Suprapubic skin (tissue), 4 donors: ENCODE measurements around the gene TOR2A. TPM values are rescaled to one million over a fixed set of nuclear protein-coding genes. Genes with fewer than 3 reads are reported as not detected.

Experiments
- DNase-seq, 2 donors: peaks; one replicate each; pipeline ENCODE4 v3.0.0-alpha.2; 2019; ENCODE audit warnings: low spot score in 2 of 2
- H3K27ac ChIP-seq: fragments of 200-600 bp; sonication (generic); one replicate; pipeline ENCODE4 v1.5.1; 2019
- H3K27me3 ChIP-seq: fragments of 200-600 bp; sonication (generic); one replicate; pipeline ENCODE4 v1.5.1; 2019
- H3K36me3 ChIP-seq: fragments of 200-600 bp; sonication (generic); one replicate; pipeline ENCODE4 v1.5.1; 2019
- H3K4me1 ChIP-seq: fragments of 200-600 bp; sonication (generic); one replicate; pipeline ENCODE4 v1.5.1; 2019
- H3K4me3 ChIP-seq: fragments of 200-600 bp; sonication (generic); one replicate; pipeline ENCODE4 v1.5.1; 2019; ENCODE audit warnings: mild to moderate bottlenecking
- H3K9me3 ChIP-seq: fragments of 200-600 bp; sonication (generic); one replicate; pipeline ENCODE4 v1.5.1; 2019
- CTCF ChIP-seq, 2 donors: fragments of 200-600 bp in 1 of 2; fragments of 450-650 bp in 1 of 2; sonication (generic) in 1 of 2; IDR thresholded peaks; one replicate each; pipeline ENCODE4 v1.5.1; 2016 to 2019; ENCODE audit warnings: antibody characterized with exemption in 2 of 2, mild to moderate bottlenecking in 1 of 2, moderate library complexity in 1 of 2
- EP300 ChIP-seq: sonication (generic); formaldehyde crosslinking; IDR thresholded peaks from one replicate; pipeline ENCODE4 v1.6.1; 2017; ENCODE audit warnings: antibody characterized with exemption
- POLR2A ChIP-seq, 2 donors: fragments of 450-650 bp; IDR thresholded peaks; one replicate each; pipeline ENCODE4 v1.6.1; 2017; ENCODE audit warnings: antibody characterized with exemption in 2 of 2, mild to moderate bottlenecking in 2 of 2, moderate library complexity in 2 of 2
- POLR2AphosphoS5 ChIP-seq, 3 donors: sonication (generic); formaldehyde crosslinking; IDR thresholded peaks; one replicate each; pipeline ENCODE4 v1.6.1; 2017; ENCODE audit warnings: antibody characterized with exemption in 3 of 3
- WGBS: methylation state at CpG from one replicate; pipeline ENCODE4 v1.1.5; 2018; 5-methylcytosine and 5-hydroxymethylcytosine counted together
- total RNA-seq, 4 donors: library from RNA; depleted of rRNA; stranded (reverse); fragments of >200 nt; gene quantifications; one replicate each; pipeline ENCODE4 v1.1.0, GENCODE V29; 2016

TOR2A gene
- total RNA-seq, 4 donors from 2014 or later: 16.1 to 24.3 (median 19.3) TPM

DNA sequence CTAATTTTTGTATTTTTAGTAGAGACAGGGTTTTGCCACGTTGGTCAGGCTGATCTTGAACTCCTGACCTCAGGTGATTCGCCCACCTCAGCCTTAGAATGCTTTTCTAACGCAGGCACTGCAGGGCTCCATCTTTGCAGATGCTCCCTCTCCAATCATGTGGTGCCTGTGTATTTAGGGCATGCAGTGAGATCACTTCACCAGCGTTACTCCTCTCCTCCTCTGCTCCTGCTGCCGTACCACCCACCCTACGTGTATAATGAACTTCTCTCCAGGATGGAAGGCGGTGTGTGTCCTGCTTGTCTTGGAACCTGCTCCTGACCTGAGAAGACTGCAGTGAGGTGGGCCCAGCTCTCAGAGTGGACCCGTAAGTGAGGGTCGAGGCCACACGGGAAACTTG, 42.0 kb downstream of the TOR2A start:
- Histone ChIP-seq H3K4me1 (peaks cover 7% of the 10 kb centered on the region), H3K4me3 (no peak overlapping the region), H3K9me3 (no peaks in the 10 kb centered on the region), H3K27ac (no peak overlapping the region), H3K27me3 (no peaks in the 10 kb centered on the region), H3K36me3 (peaks cover 37% of the 10 kb centered on the region)
- TF ChIP-seq POLR2A (IDR thresholded peaks at IDR 0.05): no peak
- no peak for TF ChIP-seq EP300
- TF ChIP-seq CTCF (IDR thresholded peaks at IDR 0.05): no peak
- TF ChIP-seq POLR2AphosphoS5 (IDR thresholded peaks at IDR 0.05): no peak
- DNase-seq: no peak
- 87% methylated on average over 10 of the region's 10 CpGs for WGBS

GRCh38 chr9:127692071-127692470, 43.0 kb downstream of the TOR2A start:
- DNase-seq: no peak
- WGBS: 88% methylated on average over 20 of the region's 20 CpGs
- no peaks in the 10 kb centered on the region for H3K9me3 ChIP-seq
- H3K27me3 ChIP-seq: no peaks in the 10 kb centered on the region
- no peak overlapping the region for H3K4me3 ChIP-seq
- peaks cover 7% of the 10 kb centered on the region for H3K4me1 ChIP-seq
- H3K27ac ChIP-seq: no peak overlapping the region
- no peak for TF ChIP-seq POLR2AphosphoS5 (IDR thresholded peaks at IDR 0.05)
- TF ChIP-seq CTCF (IDR thresholded peaks at IDR 0.05): no peak
- TF ChIP-seq POLR2A (IDR thresholded peaks at IDR 0.05): no peak
- no peak for TF ChIP-seq EP300
- peaks cover 37% of the 10 kb centered on the region for H3K36me3 ChIP-seq

- H3K36me3 ChIP-seq: peaks cover 46% of the 10 kb centered on the region
- DNase-seq: no peak
- TF ChIP-seq POLR2A (IDR thresholded peaks at IDR 0.05) (no peak), CTCF (IDR thresholded peaks at IDR 0.05) (no peak), POLR2AphosphoS5 (IDR thresholded peaks at IDR 0.05) (no peak), EP300 (no peak)
These were observed 44.4 kb downstream of the TOR2A start for GRCh38 chr9:127690735-127691134.

DNA sequence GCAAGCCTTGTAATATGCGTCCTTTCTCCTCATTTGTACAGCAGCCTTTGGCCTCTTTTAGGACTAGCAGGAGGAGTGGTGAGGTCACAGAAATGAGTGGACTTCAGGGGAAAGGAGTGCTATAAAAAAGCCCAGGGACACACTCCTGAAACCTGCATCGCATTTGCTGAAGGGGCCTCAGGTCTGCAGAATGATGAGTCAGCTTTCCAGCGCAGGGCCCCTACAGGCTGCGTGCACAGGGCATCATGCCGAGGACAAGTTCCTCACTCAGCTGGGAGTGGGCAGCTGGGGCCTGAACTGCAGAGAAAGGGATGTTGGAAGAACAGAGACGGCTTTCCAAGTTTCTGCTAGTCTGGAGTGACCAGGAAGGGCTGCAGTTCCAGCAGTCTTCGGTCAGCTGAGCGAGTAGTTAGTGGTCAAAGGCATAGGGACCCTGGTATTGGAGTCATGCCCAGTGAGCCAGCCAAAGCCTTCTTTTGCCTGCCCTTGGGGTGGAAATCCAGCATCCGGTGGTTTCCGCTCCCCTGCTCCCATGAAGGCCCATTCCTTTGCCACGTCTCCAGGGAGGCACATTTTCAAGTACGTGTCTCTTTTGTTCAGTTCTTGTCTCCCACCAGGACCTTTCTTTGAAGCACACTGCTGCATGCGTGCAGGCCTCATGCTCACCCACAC, 45.6 kb downstream of the TOR2A start:
- no peaks in the 10 kb centered on the region for H3K4me1 ChIP-seq
- H3K9me3 ChIP-seq: no peaks in the 10 kb centered on the region
- H3K27ac ChIP-seq: no peak overlapping the region
- TF ChIP-seq CTCF (IDR thresholded peaks at IDR 0.05) (no peak), EP300 (no peak), POLR2A (IDR thresholded peaks at IDR 0.05) (no peak), POLR2AphosphoS5 (IDR thresholded peaks at IDR 0.05) (no peak)
- no peak overlapping the region for H3K4me3 ChIP-seq
- no peak for DNase-seq
- WGBS: 86% methylated on average over 9 of the region's 13 CpGs
- no peaks in the 10 kb centered on the region for H3K27me3 ChIP-seq
- peaks cover 47% of the 10 kb centered on the region for H3K36me3 ChIP-seq

More at GRCh38 chr9:127690735-127691134, 44.4 kb downstream of the TOR2A start:
- H3K9me3 ChIP-seq: no peaks in the 10 kb centered on the region
- no peaks in the 10 kb centered on the region for H3K27me3 ChIP-seq
- no peak overlapping the region for H3K27ac ChIP-seq
- WGBS: 83% methylated on average over 10 of the region's 10 CpGs
- H3K4me1 ChIP-seq: peaks cover 6% of the 10 kb centered on the region
- H3K4me3 ChIP-seq: no peak overlapping the region

GRCh38 chr9:127686461-127687393, 48.4 kb downstream of the TOR2A start:
- no peak overlapping the region for H3K27ac ChIP-seq
- TF ChIP-seq CTCF (IDR thresholded peaks at IDR 0.05): no peak
- H3K27me3 ChIP-seq: no peaks in the 10 kb centered on the region
- no peaks in the 10 kb centered on the region for H3K4me1 ChIP-seq
- WGBS: 73% methylated on average over 6 of the region's 6 CpGs
- H3K9me3 ChIP-seq: no peaks in the 10 kb centered on the region
- H3K4me3 ChIP-seq: no peak overlapping the region
- no peak for DNase-seq
- peaks cover 66% of the 10 kb centered on the region for H3K36me3 ChIP-seq
